ENCODE results near the gene ANGPT4. TPM values are rescaled to one million over a fixed set of nuclear protein-coding genes. Genes with fewer than 3 reads are reported as not detected.
"Not testable (repeated sequence)": the region's sequence is repeated elsewhere in the genome, so short reads cannot be mapped to it uniquely, and the experiment has no call there.

ANGPT4 gene
- total RNA-seq, 1 donor from 2014 or later, result 0.12 TPM

DNA sequence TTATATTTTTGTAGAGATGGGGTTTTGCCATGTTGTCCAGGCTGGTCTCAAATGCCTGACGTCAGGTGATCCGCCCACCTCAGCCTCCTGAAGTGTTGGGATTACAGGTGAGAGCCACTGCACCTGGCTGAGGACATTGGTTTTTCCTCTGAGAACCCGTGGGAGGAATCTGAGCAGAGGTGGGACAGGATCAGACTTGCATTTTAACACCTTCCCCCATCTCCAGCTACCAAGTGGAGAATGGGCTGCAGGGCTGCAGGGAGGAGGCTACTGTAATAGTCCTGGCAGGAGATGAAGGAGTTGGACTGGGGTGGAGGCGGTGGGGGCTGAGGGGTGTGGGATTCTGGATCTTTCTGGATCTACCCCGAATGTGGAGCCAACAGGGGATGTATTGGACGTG lies 58.1 kb downstream of the ANGPT4 start:
- Mint-ChIP-seq H3K4me1 (ENCODE audit: low read depth) (peaks cover 16% of the 10 kb centered on the region), H3K27ac (ENCODE audit: unreplicated experiment) (no peak overlapping the region), H3K4me3 (ENCODE audit: unreplicated experiment) (no peak overlapping the region), H3K27me3 (ENCODE audit: low read depth) (peaks cover 2% of the 10 kb centered on the region), H3K9me3 (ENCODE audit: low read depth) (no peaks in the 10 kb centered on the region), H3K36me3 (ENCODE audit: low read depth) (no peaks in the 10 kb centered on the region)
- TF ChIP-seq, protein P1, sequence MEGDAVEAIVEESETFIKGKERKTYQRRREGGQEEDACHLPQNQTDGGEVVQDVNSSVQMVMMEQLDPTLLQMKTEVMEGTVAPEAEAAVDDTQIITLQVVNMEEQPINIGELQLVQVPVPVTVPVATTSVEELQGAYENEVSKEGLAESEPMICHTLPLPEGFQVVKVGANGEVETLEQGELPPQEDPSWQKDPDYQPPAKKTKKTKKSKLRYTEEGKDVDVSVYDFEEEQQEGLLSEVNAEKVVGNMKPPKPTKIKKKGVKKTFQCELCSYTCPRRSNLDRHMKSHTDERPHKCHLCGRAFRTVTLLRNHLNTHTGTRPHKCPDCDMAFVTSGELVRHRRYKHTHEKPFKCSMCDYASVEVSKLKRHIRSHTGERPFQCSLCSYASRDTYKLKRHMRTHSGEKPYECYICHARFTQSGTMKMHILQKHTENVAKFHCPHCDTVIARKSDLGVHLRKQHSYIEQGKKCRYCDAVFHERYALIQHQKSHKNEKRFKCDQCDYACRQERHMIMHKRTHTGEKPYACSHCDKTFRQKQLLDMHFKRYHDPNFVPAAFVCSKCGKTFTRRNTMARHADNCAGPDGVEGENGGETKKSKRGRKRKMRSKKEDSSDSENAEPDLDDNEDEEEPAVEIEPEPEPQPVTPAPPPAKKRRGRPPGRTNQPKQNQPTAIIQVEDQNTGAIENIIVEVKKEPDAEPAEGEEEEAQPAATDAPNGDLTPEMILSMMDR (IDR thresholded peaks at IDR 0.05), result no peak
- peak; percentile 33 for DNase-seq (ENCODE audit: low spot score)

DNA sequence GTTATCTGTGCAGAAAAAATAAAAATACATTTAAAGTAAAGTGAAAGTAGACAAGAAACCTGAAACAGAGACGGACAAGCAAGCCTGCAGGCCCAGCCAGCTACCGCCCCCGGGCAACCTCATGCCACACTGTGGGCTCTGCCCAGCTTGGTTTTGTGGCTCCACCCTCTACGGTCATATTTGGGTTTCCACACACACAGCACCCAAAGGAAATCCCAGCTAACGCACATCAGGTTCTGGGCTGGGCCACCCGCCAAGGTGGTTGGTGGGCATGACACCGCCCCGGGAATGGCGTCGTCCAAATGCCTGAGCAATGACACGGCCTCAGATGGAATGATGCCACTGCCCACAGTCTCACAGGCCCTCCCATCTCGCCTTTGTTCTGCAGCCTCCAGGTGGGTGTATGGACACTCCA lies 59.8 kb downstream of the ANGPT4 start:
- Mint-ChIP-seq H3K27me3 (ENCODE audit: low read depth) (no peaks in the 10 kb centered on the region), H3K4me3 (ENCODE audit: unreplicated experiment) (no peak overlapping the region), H3K27ac (ENCODE audit: unreplicated experiment) (peak overlapping the region; percentile 65), H3K9me3 (ENCODE audit: low read depth) (no peaks in the 10 kb centered on the region), H3K36me3 (ENCODE audit: low read depth) (no peaks in the 10 kb centered on the region), H3K4me1 (ENCODE audit: low read depth) (peaks cover 16% of the 10 kb centered on the region)
- DNase-seq (ENCODE audit: low spot score), result peak; percentile 76
- TF ChIP-seq, protein P1 (IDR thresholded peaks at IDR 0.05), result no peak

DNA sequence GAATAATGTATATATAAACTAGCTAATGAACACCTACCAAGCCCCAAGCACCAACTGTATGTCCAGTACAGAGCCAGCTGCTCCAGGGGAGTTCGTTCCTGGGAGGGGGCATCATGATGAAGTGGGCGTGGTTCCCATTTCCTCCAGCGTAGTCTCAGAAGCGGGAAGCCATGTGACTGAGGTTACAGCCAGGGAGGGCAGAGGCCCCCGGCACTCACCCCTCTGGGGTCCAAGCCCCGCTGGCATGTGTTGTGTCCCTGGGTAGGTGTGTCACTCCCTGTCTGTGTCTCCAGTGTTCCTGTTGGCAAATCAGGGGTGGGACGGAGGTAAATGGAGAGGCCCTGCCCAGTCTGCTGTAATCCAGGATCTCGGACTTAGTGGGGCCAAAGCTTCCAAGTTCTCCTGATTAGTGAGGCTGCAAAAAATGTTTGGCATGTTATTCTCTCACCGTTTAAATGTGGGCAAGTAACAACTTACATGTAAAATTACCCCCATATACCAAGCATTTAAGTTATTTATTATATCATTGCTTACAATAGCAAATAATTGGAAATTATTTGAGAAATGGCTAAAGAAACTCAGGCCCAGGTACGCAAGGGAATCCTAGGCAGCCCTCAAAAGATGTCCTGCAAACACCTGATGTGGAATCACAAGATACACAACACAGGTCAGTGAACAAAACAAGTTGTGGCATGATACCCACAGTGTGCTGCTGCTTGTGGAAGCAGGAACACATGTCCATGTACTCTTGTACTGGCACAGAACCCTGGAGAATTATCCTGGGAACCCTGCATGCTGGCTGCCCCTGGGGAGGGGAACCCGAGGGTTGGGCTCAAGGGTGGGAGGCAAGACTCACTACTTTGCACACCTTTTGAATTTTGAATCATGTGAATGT lies 60.4 kb downstream of the ANGPT4 start:
- no peak overlapping the region for H3K4me3 Mint-ChIP-seq (ENCODE audit: unreplicated experiment)
- peaks cover 16% of the 10 kb centered on the region for H3K4me1 Mint-ChIP-seq (ENCODE audit: low read depth)
- peak; percentile 69 for DNase-seq (ENCODE audit: low spot score)
- TF ChIP-seq, protein P1 (IDR thresholded peaks at IDR 0.05), result no peak
- no peaks in the 10 kb centered on the region for H3K27me3 Mint-ChIP-seq (ENCODE audit: low read depth)
- H3K27ac Mint-ChIP-seq (ENCODE audit: unreplicated experiment), result peak overlapping the region; percentile 65
- no peaks in the 10 kb centered on the region for H3K36me3 Mint-ChIP-seq (ENCODE audit: low read depth)
- H3K9me3 Mint-ChIP-seq (ENCODE audit: low read depth), result no peaks in the 10 kb centered on the region

DNA sequence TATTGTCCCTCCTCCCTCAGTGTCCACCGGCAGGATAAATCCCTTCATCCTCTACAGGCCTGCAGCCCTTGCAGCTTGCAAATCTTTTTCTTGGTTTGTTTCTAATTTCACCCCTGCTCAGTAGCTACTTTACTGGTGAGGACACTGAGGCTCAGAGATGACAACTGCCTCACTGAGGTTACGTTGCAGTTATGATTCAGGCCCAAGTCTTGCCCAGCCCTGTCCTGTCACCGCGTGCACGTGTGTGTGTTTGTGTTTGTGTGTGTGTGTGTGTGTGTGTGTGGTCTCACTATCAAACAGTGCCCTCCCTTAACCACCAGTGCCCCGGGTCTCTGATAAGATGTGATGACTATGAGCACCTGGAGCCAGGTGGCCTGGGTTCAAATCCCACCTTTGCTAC lies 61.5 kb downstream of the ANGPT4 start:
- H3K36me3 Mint-ChIP-seq (ENCODE audit: low read depth), result no peaks in the 10 kb centered on the region
- H3K27ac Mint-ChIP-seq (ENCODE audit: unreplicated experiment), result no peak overlapping the region
- H3K27me3 Mint-ChIP-seq (ENCODE audit: low read depth), result no peaks in the 10 kb centered on the region
- DNase-seq (ENCODE audit: low spot score), result peak; percentile 30
- no peaks in the 10 kb centered on the region for H3K9me3 Mint-ChIP-seq (ENCODE audit: low read depth)
- TF ChIP-seq, protein P1 (IDR thresholded peaks at IDR 0.05), result no peak
- no peak overlapping the region for H3K4me3 Mint-ChIP-seq (ENCODE audit: unreplicated experiment)
- H3K4me1 Mint-ChIP-seq (ENCODE audit: low read depth), result peaks cover 14% of the 10 kb centered on the region

DNA sequence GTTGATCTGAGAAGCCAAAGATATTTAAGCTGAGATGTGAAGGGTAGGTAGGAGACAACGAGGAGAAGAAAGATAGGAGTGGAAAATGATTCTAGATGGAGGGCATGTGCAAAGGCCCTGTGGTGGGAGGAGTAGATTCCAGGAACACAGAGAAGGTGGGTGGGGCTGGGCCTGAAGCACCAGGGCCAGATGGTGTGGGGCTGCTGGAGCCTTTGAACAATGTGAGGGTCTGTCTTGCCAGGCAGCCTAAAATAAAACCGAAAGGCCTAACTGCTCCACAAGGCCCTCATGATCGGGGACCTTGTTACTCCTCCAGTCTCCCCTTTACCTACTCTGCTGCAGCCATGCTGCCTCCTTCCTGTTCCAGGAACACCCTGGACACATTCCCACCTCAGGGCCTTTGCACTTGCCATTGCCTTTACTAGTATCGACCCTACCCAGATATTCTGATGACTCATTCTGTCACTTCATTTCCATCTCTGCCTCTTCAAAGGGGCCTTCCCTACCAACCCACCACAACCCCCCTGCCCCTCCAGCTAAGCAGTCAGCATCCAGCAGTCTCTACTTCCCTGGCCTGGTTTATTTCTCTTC lies 62.6 kb downstream of the ANGPT4 start:
- Mint-ChIP-seq H3K36me3 (ENCODE audit: low read depth) (no peaks in the 10 kb centered on the region), H3K4me1 (ENCODE audit: low read depth) (peaks cover 14% of the 10 kb centered on the region), H3K27ac (ENCODE audit: unreplicated experiment) (no peak overlapping the region)

GRCh38 chr20:848731-849130 lies 67.4 kb downstream of the ANGPT4 start:
- H3K27ac Mint-ChIP-seq (ENCODE audit: unreplicated experiment); H3K9me3 Mint-ChIP-seq (ENCODE audit: low read depth); H3K4me1 Mint-ChIP-seq (ENCODE audit: low read depth); H3K4me3 Mint-ChIP-seq (ENCODE audit: unreplicated experiment); H3K36me3 Mint-ChIP-seq (ENCODE audit: low read depth); DNase-seq (ENCODE audit: low spot score); H3K27me3 Mint-ChIP-seq (ENCODE audit: low read depth): not testable (repeated sequence)

More for the DNA sequence above, 62.6 kb downstream of the ANGPT4 start:
- Mint-ChIP-seq H3K4me3 (ENCODE audit: unreplicated experiment) (no peak overlapping the region), H3K9me3 (ENCODE audit: low read depth) (no peaks in the 10 kb centered on the region), H3K27me3 (ENCODE audit: low read depth) (no peaks in the 10 kb centered on the region)
- DNase-seq (ENCODE audit: low spot score), result peak; percentile 14
- TF ChIP-seq, protein P1 (IDR thresholded peaks at IDR 0.05), result no peak

All from chondrocyte (in vitro differentiated cells).